ENCODE data around the gene PCIF1. TPM values are rescaled to one million over a fixed set of nuclear protein-coding genes. Genes with fewer than 3 reads are reported as not detected.

PCIF1 gene
- total and polyA plus RNA-seq, 8 donors = 21.0 to 41.4 (median 27.3) TPM

DNA sequence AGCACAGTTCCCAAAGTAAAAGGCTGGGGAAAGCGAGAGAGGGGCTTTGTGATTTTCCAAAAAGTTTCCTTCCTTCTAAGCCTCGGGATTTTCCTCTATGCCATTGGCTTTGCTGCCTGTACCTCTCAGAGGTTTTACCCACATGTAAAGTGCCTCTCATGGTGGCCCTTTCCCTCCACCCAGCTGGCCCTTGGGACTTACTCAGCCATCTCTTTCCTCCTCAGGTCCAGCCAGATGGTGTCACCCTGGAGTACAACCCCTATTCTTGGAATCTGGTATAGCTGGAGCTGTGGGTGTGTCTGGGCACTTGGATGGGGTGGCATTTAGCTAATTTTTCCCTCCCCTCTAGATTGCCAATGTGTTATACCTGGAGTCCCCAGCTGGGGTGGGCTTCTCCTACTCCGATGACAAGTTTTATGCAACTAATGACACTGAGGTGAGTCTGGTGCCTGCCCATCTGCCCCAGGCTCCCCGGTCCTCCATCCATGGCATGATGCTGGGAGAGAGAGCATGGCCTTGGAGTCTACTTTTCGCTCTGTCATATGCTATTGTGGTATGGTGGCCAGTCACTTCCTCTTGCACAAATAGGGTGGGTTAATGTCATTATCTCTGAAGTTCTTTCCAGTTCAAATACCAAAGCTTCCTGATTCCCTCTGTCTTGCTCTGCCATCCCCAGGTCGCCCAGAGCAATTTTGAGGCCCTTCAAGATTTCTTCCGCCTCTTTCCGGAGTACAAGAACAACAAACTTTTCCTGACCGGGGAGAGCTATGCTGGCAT, 42.2 kb upstream of the PCIF1 start:
- H3K36me3 ChIP-seq = peaks cover 41 to 66% (median 57%) of the 10 kb centered on the region in 4 donors
- intact Hi-C loops (cut with DNase I; ENCODE audit: low total_unique reads) = no loop called here
- H3K27ac ChIP-seq = peak overlapping the region in 4 of 5 donors; percentile 83 to 88 (median 87)
- no peaks in the 10 kb centered on the region for H3K9me3 ChIP-seq
- WGBS, 5 donors = 73 to 85% (median 78%) methylated on average over 9 of the region's 9 CpGs
- H3K4me1 ChIP-seq = peaks cover 15 to 50% (median 42%) of the 10 kb centered on the region in 4 donors
- no peaks in the 10 kb centered on the region for H3K27me3 ChIP-seq
- DNase-seq = peak; percentile 28 to 41
- H3K4me3 ChIP-seq = peak overlapping the region; percentile 65 to 92 (median 74)
- TF ChIP-seq, protein P1, sequence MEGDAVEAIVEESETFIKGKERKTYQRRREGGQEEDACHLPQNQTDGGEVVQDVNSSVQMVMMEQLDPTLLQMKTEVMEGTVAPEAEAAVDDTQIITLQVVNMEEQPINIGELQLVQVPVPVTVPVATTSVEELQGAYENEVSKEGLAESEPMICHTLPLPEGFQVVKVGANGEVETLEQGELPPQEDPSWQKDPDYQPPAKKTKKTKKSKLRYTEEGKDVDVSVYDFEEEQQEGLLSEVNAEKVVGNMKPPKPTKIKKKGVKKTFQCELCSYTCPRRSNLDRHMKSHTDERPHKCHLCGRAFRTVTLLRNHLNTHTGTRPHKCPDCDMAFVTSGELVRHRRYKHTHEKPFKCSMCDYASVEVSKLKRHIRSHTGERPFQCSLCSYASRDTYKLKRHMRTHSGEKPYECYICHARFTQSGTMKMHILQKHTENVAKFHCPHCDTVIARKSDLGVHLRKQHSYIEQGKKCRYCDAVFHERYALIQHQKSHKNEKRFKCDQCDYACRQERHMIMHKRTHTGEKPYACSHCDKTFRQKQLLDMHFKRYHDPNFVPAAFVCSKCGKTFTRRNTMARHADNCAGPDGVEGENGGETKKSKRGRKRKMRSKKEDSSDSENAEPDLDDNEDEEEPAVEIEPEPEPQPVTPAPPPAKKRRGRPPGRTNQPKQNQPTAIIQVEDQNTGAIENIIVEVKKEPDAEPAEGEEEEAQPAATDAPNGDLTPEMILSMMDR (IDR thresholded peaks at IDR 0.05) = no peak
- no peak for TF ChIP-seq POLR2AphosphoS5 (IDR thresholded peaks at IDR 0.05)
- TF ChIP-seq EP300 (IDR thresholded peaks at IDR 0.05) = no peak
- TF ChIP-seq POLR2A (IDR thresholded peaks at IDR 0.05) = no peak

DNA sequence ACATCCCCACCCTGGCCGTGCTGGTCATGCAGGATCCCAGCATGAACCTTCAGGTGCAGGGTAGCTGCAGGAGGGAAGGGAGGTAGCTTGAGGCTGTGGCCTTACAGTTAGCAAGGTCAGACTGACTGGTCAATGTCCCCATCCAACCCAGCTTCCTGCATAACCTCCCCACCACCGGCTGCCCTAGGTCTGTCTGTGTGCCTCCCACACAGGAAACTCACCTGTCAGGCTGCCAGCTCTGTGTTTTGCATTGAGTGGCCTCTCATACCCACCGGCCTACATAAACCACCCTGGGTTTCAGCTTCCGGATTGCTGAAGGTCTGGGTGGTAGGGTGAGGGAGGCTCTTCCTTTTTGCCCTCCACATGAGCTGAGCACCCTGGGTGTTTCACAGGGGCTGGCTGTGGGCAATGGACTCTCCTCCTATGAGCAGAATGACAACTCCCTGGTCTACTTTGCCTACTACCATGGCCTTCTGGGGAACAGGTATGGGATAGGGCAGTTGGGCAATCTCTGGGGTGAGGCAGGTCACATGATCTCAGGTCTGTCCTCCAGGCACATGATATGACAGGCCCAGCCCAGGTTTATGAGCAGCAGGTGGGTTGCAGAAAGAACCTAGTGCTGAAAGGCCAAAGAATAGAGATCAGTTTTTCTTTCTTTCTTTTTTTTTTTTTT, 41.5 kb upstream of the PCIF1 start:
- intact Hi-C loops (cut with DNase I; ENCODE audit: low total_unique reads) = no loop called here
- TF ChIP-seq EP300 (IDR thresholded peaks at IDR 0.05) (no peak), POLR2A (IDR thresholded peaks at IDR 0.05) (no peak), POLR2AphosphoS5 (IDR thresholded peaks at IDR 0.05) (no peak)
- TF ChIP-seq, protein P1 (IDR thresholded peaks at IDR 0.05) = no peak
- Histone ChIP-seq H3K36me3 (peaks cover 41 to 66% (median 61%) of the 10 kb centered on the region in 4 donors), H3K4me1 (peaks cover 15 to 46% (median 42%) of the 10 kb centered on the region in 4 donors), H3K9me3 (no peaks in the 10 kb centered on the region), H3K27me3 (no peaks in the 10 kb centered on the region), H3K27ac (peak overlapping the region in 2 of 5 donors; percentile 43 to 87), H3K4me3 (peak overlapping the region in 2 of 4 donors; percentile 65 to 92)
- 72 to 87% (median 78%) methylated on average over 3 to 4 of the region's 4 CpGs for WGBS, 5 donors
- DNase-seq = no peak

DNA sequence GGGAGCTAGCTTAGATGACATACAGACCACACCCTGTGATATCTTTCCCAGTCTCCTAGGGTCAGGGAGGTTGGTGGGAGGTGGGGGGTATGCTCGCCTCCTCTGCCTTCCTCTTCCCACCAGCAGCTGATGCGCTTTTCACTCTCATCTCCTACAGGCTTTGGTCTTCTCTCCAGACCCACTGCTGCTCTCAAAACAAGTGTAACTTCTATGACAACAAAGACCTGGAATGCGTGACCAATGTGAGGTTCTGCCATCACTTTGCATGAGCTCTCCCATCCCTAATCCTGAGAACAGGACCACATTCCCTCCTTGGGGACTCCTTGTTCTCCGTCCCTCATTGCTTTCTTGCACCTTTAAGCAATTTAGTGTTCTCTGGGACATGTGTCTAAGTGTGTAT, 40.7 kb upstream of the PCIF1 start:
- no peak for DNase-seq
- Histone ChIP-seq H3K27me3 (no peaks in the 10 kb centered on the region), H3K9me3 (no peaks in the 10 kb centered on the region), H3K27ac (no peak overlapping the region), H3K4me1 (peaks cover 15 to 42% (median 39%) of the 10 kb centered on the region in 4 donors), H3K36me3 (peaks cover 38 to 66% (median 64%) of the 10 kb centered on the region in 4 donors), H3K4me3 (no peak overlapping the region)
- WGBS, 5 donors = 91 to 93% (median 93%) methylated on average over 4 of the region's 4 CpGs
- TF ChIP-seq EP300 (IDR thresholded peaks at IDR 0.05) (no peak), POLR2AphosphoS5 (IDR thresholded peaks at IDR 0.05) (no peak), POLR2A (IDR thresholded peaks at IDR 0.05) (no peak)
- TF ChIP-seq, protein P1 (IDR thresholded peaks at IDR 0.05) = no peak
- intact Hi-C loops (cut with DNase I; ENCODE audit: low total_unique reads) = no loop called here

DNA sequence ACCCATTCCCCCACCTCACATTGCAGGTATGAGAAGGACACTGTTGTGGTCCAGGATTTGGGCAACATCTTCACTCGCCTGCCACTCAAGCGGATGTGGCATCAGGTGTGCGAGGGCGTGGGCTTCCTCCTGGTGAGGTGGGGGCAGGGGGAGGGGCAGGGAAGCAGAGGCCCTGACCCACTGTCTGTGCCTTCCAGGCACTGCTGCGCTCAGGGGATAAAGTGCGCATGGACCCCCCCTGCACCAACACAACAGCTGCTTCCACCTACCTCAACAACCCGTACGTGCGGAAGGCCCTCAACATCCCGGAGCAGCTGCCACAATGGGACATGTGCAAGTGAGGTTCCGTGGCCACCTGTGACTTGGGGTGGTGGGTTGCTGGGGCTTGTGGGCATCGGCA, 39.7 kb upstream of the PCIF1 start:
- intact Hi-C loops (cut with DNase I; ENCODE audit: low total_unique reads) = no loop called here
- WGBS, 5 donors = 76 to 90% (median 80%) methylated on average over 10 to 12 of the region's 12 CpGs
- Histone ChIP-seq H3K36me3 (peaks cover 38 to 75% (median 74%) of the 10 kb centered on the region in 4 donors), H3K9me3 (no peaks in the 10 kb centered on the region), H3K27ac (no peak overlapping the region), H3K4me3 (no peak overlapping the region), H3K27me3 (no peaks in the 10 kb centered on the region), H3K4me1 (peaks cover 13 to 33% (median 32%) of the 10 kb centered on the region in 4 donors)
- DNase-seq = no peak
- TF ChIP-seq EP300 (IDR thresholded peaks at IDR 0.05) (no peak), POLR2A (IDR thresholded peaks at IDR 0.05) (no peak), POLR2AphosphoS5 (IDR thresholded peaks at IDR 0.05) (no peak)
- TF ChIP-seq, protein P1 (IDR thresholded peaks at IDR 0.05) = no peak
